GM19395 (cell line): ENCODE data around the gene TTLL10.

ENCODE experiments used
- ATAC-seq: cut with Tn5 transposase; IDR thresholded peaks from one replicate; pipeline ENCODE4 v1.9.1; 2021; ENCODE audit warnings: mild to moderate bottlenecking, moderate library complexity; ENCODE audit not compliant: unreplicated experiment

The TTLL10 gene

DNA sequence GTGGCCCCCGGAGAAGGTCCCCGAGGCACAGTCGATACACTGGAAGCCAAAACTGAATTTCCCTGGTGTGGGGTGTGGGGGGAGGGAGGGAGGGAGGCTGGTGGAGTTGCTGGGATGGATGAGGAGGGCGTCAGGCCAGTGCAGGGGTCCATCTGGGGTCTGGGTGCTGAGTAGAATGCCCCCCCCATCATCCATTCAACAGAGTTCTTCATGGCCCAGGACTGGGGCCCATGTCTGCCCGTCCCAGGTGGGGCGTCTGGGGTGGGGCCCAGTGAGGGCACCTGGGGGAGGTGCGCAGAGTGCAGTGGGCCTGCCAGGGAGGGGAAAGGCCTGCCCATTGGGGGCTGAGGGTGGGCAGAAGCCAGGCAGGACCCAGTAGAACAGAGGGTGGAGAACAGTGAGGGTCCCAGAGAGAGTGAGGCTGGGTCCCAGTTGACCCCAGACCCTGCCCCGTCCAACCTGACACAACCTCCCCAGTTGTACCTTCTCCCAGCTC, 30.8 kb downstream of the TTLL10 start:
- no peak for ATAC-seq

DNA sequence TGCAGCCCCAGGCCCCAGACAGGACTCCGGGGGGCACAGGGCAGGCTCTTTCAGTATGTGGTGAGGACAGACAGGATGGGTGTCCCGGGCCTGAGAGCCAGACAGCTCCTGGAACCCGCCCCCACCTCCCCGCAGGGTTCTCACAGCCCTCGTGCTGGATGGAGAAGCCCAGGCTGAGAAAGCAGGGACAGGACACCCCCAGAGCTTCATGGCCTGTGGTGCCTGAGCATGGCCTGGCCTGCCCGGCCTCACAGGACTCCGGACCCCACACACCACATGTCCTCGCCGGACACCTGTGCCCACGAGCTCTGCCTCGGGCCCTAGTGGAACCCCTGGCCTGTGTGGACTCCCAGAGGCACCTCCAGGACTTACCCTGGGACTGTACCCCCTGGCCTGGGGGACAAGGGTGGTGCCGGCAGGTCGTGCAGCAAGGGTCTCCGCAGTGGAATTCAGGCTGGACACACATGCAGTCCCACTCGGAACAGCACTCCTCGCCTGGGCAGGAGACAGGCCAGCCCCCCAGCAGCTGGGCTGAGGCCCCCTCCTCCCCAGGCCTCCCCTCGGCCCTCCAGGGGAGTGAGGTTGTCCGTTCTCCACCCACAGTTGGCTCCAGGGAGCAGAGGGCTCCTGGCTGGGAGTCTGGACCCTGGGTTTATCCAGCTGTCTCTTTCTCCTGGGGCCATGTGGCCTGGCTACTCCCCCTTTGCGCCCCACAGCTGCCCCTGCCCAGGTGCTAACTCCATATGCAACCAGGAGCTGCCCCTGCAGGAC, 31.5 kb downstream of the TTLL10 start:
- no peak for ATAC-seq

DNA sequence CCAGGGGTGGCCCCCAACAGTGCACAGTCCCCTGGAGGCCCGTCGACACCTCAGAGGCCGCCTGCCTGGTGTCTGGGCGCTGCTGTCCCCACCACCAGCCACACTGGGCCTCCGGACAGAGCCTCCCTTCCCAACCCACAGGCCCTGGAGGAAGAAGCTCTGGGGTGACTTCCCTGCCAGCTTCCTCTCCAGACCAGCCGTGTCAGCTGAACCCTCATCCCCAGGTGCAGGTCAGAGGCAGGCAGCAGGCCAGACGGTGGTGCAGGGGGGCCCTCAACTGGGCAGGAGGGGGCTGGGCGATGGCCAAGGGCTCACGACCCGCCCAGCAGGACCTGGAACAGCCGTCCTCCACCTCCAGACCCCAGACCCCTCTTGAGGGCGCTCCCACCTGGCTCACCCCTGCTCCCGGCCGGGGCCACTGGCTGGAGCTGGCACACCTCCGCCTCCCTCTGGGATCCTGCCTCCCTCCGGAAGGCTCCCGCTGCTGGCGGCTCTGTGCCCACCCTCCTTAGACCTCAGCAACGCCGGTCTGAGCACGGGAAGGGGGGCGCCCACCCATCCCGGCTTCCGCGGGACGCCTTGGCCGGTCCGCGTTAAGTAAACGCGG, 32.2 kb downstream of the TTLL10 start:
- no peak for ATAC-seq

DNA sequence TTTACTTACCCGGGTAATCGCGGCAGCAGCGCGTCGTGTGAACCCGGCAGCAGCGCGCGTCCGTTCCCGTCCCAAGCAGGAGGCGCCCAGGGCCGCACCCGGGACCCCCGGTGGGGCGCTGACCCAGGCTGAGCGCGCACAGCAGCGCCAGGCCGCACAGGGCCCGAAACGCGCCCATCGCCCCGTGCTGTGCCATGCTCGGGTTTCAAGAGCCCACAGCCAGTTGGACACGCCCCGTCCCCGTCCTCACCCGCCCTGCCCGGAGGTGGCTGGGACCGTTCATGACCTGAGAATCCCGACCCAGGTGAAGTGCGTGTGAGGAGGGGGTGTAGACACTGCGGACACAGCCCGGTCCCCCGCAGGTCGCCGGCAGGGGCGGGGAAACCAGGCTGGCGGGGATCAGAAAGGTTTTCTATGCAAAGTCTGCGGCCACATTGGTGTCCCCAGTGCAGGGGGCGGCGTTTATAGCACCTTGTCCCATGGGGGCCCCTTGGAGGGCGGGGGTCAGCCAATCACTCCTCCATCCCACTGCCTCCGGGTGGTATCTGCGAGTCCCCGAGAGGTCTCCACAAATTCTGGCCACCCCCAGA, 32.8 kb downstream of the TTLL10 start, which contains the start of gene TNFRSF18:
Gene TNFRSF18, minus strand, starts transcription at position 217 of the 590 bp plus-strand sequence. Its CDS starts 21 bp downstream, at position 196.
- ATAC-seq, result no peak

DNA sequence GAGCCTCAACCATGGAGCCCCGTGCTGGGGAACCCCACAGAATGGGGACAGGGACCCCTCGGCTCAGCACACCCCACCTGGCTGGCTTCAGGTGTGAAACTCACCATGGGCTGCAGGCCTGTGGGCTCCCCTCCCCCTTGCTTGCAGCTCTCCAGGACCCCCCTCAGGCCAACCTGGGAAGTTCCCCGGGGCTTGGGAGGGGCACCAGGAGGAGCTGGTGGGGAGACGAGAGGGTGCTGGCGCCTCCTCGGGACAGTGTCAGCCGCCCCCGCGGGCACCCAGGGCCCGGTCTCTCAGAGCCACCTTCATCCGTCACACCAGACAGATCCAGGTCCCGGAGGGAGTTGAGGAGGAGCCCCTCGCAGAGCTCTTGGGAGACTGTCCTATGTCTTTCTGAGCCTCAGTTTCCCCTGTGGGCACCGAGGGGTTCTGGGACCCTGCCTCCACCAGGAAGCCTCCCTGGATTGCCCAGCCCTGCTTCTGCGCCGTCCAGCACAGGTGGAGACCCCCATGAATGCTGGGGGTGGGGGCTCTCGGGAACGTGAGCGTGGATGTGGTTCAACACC, 33.4 kb downstream of the TTLL10 start:
- no peak for ATAC-seq

DNA sequence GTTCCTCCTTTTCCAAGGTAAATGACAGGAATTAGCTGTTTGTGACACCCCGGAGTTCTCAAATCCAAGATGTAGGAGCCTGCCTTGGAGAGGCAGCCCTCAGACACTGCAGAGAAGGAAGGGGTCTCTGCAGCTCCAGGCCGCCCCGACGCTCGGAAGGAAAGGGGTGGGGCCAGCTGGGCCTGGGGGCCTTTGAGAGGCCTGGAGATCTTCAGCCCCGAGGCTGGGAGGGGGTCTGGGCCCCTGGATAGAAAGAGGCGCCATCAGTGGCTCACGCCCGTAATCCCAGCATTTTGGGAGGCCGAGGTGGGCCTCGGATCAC, 33.9 kb downstream of the TTLL10 start:
- ATAC-seq, result no peak

DNA sequence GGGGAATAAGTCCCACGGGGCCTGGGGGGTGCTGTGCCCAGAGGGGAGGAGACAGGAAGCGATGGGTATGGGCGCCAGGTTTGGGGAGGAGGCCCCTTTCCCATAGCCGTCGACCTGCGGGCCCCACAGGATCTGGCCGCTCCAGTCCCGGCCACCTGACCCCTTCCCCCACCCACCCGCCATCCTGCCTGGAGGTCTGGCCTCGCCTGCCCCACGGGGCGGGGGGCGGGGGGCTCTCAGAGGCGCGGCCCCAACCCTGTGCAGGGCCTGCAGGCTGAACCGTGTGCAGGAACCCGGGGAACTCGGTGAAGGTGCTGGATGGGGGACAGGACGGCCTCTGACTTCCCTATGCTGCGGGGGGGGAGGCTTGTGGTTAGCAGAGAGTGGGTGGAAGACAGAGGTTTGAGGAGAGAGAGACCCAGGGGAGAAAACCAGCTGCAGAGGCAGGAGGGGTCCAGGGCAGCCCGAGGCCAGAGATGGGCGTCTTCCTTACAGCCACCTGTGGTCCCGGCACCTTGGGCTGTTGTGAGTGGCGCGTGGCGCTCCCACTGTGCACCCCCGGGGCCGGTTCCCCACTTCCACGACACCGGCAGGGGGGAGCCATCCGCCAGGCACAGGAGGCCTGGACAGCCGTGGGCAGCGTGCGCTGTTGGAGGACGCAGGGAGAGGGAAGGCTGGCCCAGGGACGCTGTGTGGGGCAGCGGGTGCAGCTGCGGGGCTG, 35.2 kb downstream of the TTLL10 start:
- ATAC-seq, result no peak

DNA sequence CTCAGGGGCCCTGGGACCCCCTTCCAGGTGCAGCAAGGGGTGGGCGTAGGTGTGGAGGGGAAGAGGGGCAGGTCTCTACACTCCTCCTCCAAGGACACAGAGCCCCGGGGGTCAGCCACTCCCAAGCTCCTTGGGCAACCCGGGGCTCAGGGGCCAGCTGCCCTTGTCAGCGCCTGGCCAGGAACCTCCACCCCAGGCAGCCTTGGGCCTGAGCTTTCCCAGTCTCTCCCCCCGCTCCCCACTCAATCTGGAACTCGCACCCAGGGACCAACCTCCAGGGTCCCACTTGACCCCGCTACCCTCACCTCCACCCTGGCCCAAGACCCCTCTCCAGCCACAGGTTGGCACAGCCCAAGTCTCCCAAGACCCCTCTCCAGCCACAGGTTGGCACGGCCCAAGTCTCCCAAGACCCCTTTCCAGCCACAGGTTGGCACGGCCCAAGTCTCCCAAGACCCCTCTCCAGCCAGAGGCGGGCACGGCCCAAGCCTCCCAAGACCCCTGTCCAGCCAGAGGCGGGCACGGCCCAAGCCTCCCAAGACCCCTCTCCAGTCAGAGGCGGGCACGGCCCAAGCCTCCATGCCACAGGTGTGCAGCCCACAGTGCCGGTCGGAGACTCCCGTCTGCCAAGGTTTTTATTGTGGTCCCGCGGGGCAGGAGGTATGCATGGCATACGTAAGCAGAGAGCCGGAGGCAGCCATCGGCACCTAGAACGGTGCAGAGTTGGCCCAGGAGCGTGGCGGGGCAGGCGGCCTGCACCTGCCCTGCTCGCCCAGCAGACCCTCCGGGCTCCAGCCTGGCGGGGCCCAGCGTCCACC, 37.3 kb downstream of the TTLL10 start:
- no peak for ATAC-seq

DNA sequence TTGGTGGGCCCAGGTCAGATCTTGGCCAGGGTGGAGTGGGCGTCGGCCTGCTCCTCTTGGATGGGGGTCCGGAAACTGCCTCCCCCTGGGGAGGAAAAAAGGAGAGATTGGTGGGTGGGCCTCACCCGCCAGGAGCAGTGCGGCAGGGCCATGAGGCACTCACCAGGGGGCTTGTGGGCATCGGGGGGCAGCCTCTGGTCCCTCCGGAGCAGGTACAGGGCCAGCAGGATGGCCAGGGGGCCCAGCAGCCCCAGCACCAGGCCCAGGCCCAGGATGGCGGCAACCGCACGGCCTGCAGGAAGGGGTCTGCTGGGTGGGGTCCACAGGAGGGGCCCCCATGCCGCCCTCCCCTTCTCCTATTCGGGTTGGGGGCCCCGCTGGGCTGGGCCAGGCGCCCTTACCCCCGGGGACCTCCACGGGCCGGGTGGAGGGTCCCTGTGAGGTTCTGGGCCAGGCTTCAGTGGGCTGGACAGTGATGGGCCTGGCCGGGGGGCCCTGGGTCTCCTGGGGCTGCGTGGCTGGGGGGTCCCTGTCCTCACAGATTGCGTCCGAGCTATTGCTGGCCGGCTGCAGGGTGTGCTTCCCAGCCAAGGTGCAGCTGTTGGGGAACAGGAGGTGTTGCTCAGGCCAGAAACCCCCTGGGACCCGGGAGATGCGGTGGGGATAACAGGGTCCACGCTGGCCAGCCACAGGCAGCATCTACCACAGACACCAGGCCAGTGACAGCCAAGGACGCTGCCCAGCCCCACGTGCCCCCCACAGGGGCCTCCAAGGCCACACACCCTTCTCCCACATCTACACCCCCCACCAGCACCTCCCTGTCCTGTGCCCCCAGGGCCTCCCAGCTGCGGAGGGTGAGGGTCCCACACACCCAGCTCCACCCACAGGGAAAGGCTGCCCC, 38.1 kb downstream of the TTLL10 start:
- no peak for ATAC-seq

DNA sequence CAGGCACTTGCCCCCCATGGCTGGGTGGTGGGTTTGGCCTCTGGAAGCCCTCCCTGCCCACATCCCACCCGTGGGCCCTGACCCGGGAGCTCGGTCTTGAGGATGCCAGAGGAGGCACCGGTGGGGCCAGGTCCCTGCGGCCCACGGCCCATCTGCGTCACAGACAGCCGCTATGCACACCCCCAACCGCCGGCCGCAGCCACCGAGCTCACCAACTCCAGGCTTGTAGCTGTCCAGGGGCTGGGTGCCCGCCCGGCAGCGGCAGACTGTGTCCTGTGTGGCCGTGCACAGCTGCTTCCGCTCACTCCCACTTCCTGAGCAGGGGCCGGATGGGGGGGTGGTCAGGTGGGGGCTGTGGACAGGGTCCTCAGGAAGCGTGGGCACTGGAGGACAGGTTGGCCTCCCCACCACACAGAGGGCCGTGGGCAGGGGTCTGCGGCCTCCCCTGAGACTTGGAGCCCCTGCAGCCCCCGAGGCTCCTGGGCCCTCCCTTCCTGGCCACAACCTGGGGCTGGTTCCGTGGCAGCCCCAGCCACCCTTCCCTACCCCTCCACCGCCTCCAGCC, 39.2 kb downstream of the TTLL10 start:
- ATAC-seq, result no peak

DNA sequence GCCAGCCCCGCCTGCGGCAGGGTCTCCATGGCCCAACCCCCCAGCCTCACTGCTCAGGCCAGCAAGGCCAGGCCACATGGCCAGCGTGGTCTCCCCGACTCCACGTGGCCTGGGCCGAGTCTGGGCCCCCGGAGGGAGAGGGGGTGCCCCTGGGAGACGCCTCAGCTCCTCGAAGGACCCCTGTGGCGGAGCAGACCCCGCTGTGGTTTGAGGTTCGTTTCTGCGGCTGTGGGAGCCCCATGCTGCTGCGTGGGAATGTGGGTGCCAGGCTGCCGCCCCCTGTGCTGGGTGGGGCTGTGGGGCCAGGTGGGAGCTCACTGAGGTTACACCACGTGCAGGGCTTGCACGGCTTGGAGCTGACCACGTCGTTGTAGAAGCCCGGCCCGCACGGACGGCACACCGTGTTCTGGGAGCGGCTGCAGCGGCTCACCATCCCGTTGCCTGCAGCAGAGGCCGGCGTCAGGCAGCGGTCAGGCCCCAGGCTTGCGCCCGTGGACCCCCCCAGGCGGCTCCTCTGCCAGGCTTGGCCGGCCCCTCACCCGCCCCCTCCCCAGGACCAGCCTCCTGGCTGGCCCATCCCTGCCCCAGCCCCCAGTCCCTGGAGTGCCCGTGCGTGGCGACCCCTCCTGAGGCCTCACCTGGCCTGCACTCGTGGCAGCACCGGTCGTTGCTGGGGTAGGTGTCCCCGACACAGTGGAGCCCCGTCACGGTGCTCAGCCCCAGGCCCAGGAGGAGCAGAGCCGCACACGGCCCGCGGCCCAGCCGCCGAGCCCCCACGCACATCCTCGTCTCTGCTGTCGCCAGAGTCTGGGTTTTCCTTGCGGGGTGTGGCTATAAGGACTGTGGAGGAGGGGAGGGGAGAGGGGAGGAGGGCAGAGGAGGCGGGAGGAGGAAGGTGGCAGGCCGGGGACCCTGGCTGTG, 39.9 kb downstream of the TTLL10 start, which contains the start of gene TNFRSF4:
Gene TNFRSF4, minus strand, starts transcription at position 809 of the 921 bp plus-strand sequence. Its CDS starts 26 bp downstream, at position 783.
- ATAC-seq, result no peak

DNA sequence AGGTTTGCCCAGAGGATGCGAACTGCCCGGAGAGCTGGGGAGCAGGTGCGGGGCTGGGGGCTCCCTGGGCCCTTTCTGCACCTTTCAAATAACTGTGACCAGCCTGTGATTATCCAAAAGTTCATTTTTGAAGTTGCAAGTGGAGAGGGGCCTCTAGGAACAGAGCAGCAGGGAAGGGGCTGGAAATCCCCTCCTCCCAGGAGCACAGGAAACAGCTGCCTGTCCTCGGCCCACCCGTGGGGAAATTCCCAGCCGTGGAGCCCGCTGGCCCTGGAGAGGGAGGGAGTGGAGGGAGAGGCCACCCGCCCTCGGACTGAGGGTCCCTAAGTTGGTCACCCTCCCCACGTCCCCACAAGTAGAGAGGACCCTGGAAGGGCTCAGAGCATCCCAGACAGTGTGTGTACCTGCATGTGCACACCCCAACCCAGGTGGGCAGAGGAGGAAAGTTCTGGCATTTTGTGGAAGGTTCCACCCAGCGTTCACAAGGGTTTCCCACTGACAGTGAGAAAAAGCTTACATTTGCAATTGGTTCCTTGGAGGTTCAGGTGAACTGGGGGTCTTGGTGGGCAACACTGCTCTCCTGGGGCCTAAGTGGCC, 41.5 kb downstream of the TTLL10 start:
- ATAC-seq, result no peak

DNA sequence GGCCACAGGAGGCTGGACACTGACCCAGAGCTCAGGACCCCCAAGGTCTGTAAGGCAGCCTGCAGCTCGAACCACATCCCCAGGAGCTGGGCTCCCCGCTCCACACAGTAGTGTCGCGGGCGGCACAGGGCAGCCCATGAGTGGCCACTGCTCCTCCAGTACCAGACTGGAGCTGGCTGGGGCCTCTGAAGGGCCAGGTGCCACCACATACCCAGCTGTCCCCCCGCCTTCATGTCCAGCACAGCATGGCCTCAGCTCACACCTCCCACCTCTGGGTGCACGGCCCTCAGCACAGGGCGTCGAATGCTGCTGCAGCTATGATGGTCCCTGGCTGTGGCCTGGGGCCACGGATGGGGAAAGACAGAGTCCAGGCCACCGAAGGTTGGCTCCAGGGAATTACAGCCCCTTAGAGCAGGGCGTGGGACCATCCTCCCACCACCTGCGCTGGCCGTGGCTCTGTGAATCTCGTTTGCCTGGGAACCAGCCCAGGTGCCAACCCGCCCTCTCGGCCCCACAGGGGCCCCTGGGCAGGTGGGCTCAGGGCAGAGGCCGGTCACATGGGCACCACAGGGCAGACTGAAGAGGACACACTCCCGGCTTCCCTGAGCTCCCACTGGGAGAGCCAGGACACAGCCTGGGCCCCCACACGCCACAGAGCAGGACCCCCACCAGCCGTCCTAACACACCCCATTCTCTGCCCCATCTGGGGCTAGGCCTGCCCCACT, 42.4 kb downstream of the TTLL10 start:
- no peak for ATAC-seq

DNA sequence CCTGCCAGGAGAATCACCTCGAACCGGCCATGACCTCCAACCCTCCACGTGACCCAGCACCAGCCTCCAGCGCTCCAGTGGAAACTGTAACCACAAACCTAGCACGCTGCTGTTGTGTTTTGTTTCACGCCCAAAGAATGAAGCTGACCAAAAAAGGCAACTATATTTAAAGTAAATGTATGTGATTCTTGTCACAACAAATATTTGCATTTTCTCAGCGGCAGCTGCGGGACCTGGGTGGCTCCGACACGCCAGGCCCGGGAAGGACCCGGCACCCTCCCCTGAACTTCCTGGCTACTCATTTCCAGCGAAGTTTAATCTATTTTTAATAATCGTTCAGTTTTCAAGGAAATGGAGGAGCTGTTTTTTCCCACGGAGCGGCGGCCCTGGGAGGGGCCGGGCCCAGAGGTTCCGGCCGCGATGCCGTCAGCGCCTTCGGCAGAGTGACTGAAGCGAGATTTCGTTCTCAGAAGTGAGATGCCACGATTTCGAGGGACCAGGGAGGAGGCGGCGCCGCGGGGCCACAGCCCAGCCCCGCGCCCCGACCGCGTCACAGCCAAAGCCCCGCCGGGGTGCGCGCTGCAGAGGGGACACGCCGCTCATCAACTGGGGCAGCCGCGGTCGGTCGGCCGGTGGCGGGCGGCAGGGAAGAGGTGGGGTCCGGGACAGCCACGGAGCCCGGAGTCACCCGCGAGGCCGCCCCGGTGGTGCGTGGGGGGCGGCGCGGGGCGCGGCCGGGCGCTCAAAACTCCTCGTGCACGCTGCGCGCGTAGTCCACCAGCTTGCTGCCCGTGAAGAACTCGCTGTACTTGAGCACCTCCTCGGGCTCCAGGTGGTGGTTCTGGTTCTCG, 43.3 kb downstream of the TTLL10 start:
- no peak for ATAC-seq

DNA sequence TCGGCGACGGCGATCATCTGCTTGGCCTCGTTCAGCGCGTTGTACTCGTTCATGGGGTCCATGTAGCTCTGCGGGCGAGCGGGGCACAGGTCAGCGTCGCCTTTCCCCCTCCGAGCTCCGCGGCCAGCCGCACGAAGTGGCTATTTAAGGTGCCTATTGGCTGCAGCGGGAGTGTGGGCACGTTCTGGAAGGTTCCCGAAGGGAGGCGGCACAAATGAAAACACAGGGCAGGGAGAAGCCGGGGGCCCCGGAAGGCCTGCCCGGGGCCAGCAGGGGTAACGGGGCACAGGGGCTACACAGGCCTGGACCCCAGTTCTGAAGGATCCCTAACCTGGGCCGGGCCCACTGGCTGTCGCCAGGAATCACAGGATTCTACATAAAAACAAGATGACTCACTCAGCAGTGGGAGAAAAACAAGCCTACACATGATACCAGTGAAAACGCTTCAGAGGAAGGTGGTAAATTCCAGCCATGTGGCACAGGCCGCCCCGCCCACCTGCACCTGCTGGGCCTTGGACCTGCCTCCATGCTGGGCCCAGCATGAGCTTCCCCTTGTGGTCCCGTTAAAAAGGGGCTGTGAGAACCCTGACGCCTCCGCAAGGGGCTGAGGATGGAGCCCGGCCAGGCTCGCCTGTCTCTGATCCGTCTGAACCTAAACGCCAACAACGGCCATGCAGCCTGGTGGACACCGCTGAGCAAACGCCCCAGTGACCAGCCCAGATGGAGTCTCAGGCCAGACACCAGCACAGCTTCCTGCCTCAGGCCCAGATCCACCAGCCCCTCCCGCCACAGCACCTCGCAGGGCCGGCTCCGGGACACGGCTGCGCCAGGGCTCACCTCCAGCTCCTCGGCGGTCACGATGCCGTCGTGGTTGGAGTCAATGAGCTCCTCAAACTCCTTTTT, 44.2 kb downstream of the TTLL10 start:
- no peak for ATAC-seq
